HepG2 (cell line): ENCODE results near the gene ME3. TPM values are rescaled to one million over a fixed set of nuclear protein-coding genes. Genes with fewer than 3 reads are reported as not detected.

ENCODE experiments used
- BCL6 ChIP-seq: IDR thresholded peaks from 2 replicates; pipeline ENCODE4 v1.6.1; 2016; ENCODE audit warnings: missing genetic modification reagents, missing compliant biosample characterization
- ETV5 ChIP-seq: IDR thresholded peaks from 2 replicates; pipeline ENCODE4 v1.6.1; 2018; ENCODE audit warnings: missing biosample characterization, missing genetic modification reagents, inconsistent platforms, borderline replicate concordance
- MED1 ChIP-seq: sonication (generic); formaldehyde crosslinking; IDR thresholded peaks from 2 replicates; pipeline ENCODE4 v1.4.0; 2020; ENCODE audit warnings: missing genetic modification reagents
- PCBP1 ChIP-seq: fragments of 200-400 bp; formaldehyde crosslinking; IDR thresholded peaks from 2 replicates; pipeline ENCODE4 v1.6.1; 2017; ENCODE audit warnings: mild to moderate bottlenecking, low read depth, low read length, borderline replicate concordance
- RAD21 ChIP-seq: fragments of 450-650 bp; formaldehyde crosslinking; IDR thresholded peaks from 2 replicates; pipeline ENCODE4 v1.5.0; 2020; ENCODE audit warnings: mild to moderate bottlenecking
- SOX13 ChIP-seq, 3 experiments: fragments of 450-650 bp in 1 of 3; sonication (generic) in 1 of 3; formaldehyde crosslinking in 1 of 3; IDR thresholded peaks in 2 of 3; conservative IDR thresholded peaks in 1 of 3; 2 replicates each; pipeline versions ENCODE4 v1.5.0 to v1.6.1; 2016 to 2020; ENCODE audit warnings: antibody characterized with exemption in 1 of 3, mild to moderate bottlenecking in 1 of 3, missing compliant biosample characterization in 1 of 3, missing genetic modification reagents in 1 of 3, moderate library complexity in 1 of 3
- ZFX ChIP-seq: sonication (generic); formaldehyde crosslinking; IDR thresholded peaks from 2 replicates; pipeline ENCODE4 v1.4.0; 2020; ENCODE audit warnings: mild to moderate bottlenecking, low read depth, missing genetic modification reagents, moderate library complexity
- ZFY ChIP-seq: sonication (generic); formaldehyde crosslinking; IDR thresholded peaks from 2 replicates; pipeline ENCODE4 v1.4.0; 2020; ENCODE audit warnings: missing genetic modification reagents
- ZNF292 ChIP-seq: sonication (generic); formaldehyde crosslinking; IDR thresholded peaks from 2 replicates; pipeline ENCODE4 v1.8.1; 2022; ENCODE audit warnings: mild to moderate bottlenecking, low read depth, missing genetic modification reagents, borderline replicate concordance
- ZNF343 ChIP-seq: sonication (generic); formaldehyde crosslinking; IDR thresholded peaks from 2 replicates; pipeline ENCODE4 v1.4.0; 2020; ENCODE audit warnings: mild to moderate bottlenecking, missing genetic modification reagents
- ZNF501 ChIP-seq: sonication (generic); formaldehyde crosslinking; IDR thresholded peaks from 2 replicates; pipeline ENCODE4 v1.5.1; 2020; ENCODE audit warnings: mild to moderate bottlenecking, moderate library complexity, missing genetic modification reagents
- ZNF530 ChIP-seq: sonication (generic); formaldehyde crosslinking; IDR thresholded peaks from 2 replicates; pipeline ENCODE4 v1.5.0; 2020; ENCODE audit warnings: low read depth, mild to moderate bottlenecking, missing genetic modification reagents
- ZNF546 ChIP-seq: sonication (generic); formaldehyde crosslinking; conservative IDR thresholded peaks from 2 replicates; pipeline ENCODE4 v1.8.1; 2023; ENCODE audit warnings: mild to moderate bottlenecking, missing genetic modification reagents
- ZNF589 ChIP-seq: sonication (generic); formaldehyde crosslinking; conservative IDR thresholded peaks from 2 replicates; pipeline ENCODE4 v1.8.0; 2022; ENCODE audit warnings: mild to moderate bottlenecking, moderate library complexity, missing genetic modification reagents
- polyA plus RNA-seq, 8 experiments: library from polyadenylated mRNA; depleted of rRNA in 3 of 8; stranded (reverse) in 7 of 8; unstranded in 1 of 8; fragments of >200 nt; fragmentation: Illumina TruSeq in 4 of 8; extraction: Trizol in 4 of 8; gene quantifications; 2 replicates each; pipeline versions ENCODE4 v1.2.1 to v1.2.3, GENCODE V29; 2011 to 2016; ENCODE audit warnings: low read depth in 4 of 8, missing spikeins in 1 of 8, mixed read lengths in 1 of 8; ENCODE audit not compliant: insufficient read depth in 1 of 8
- total RNA-seq, 5 experiments: library from RNA; depleted of rRNA; stranded (reverse); fragments of >200 nt; fragmentation: Illumina TruSeq; extraction: Trizol; gene quantifications; 2 replicates each; pipeline ENCODE4 v1.2.3, GENCODE V29; 2016; ENCODE audit warnings: low read depth in 1 of 5
- TF ChIP-seq, protein P1 (sequence below): sonication (generic); formaldehyde crosslinking; conservative IDR thresholded peaks from 2 replicates; pipeline ENCODE4 v1.4.0; 2020; ENCODE audit warnings: mild to moderate bottlenecking, missing genetic modification reagents, moderate library complexity
- TF ChIP-seq, protein P2 (sequence below), 2 experiments: sonication (generic) in 1 of 2; formaldehyde crosslinking in 1 of 2; IDR thresholded peaks; 2 replicates each; pipeline versions ENCODE4 v1.6.1 to v1.9.0; 2014 to 2022; ENCODE audit warnings: antibody characterized with exemption in 1 of 2, borderline replicate concordance in 1 of 2, inconsistent platforms in 1 of 2, low read depth in 1 of 2, missing genetic modification reagents in 1 of 2

The ME3 gene
- total and polyA plus RNA-seq, 2 of the 13 experiments (the other 11 are each of a cell fraction or from before 2014, with no cell fraction given), result not detected

DNA sequence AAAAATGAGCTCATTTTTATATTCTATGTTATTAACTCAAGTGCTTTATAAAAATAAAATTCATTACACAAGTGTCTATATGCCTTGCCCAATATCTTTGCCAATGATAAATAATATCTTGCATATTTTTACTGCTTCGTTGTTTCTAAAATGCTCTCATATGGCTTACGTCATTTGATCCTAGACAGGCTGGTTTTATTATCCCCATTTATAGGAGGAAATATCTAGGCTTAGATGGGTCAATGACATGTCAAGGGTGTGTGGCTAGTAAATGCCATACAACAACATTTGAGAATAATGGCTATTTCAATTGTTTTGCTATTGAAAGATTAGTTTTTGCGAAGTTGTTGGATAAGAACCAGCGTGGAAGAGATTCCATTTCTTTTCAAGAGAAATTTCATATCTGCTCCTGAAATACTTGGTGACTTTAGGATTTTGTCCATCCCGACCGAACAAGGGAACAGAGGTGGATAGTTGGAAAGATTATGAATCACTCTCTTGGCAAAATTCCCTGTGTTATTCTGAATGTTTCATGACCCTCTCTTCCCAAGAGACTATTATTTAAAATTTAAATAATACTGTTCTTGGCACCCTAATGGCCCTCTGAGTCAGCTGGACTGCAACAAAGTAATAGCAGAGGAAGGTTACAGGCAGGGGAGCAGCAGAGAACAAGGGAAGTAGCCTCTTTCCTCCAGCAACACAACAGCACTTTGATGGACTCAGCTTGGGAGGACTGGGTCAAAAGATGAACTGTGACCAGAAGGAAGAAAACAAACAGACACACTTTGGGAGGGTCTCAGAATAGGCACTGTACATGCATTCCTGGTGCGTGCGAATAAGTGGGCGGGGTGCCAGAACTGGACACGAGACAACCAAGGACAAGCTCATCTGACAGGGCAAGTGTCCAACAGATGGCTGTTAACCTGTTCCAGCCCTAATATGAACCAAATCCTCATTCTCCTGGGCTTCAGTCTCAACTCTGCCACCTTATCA, 94.5 kb downstream of the ME3 start (continued):
- TF ChIP-seq SOX13 (IDR thresholded peaks at IDR 0.05) (no peak), SOX13 (CRISPR knock-in tag; conservative IDR thresholded peaks at IDR 0.05 in 1 of 2, IDR thresholded peaks at IDR 0.05 in 1 of 2) (0 out of 4 replicates have a peak, but pooled peaks of 1 of the 2 experiments have one; percentile 20), ZNF501 (CRISPR knock-in tag) (no peak), ZNF589 (CRISPR knock-in tag) (no peak), ZNF343 (CRISPR knock-in tag) (no peak), BCL6 (CRISPR knock-in tag) (0 out of 2 replicates have a peak, but pooled peaks have one; percentile 30), ZFY (CRISPR knock-in tag) (no peak), ETV5 (no peak), PCBP1 (no peak), RAD21 (CRISPR knock-in tag) (no peak), MED1 (CRISPR knock-in tag) (no peak; the same call in 1 of the 2 replicates), ZNF530 (no peak), ZNF546 (CRISPR knock-in tag) (no peak), ZFX (CRISPR knock-in tag) (no peak), ZNF292 (CRISPR knock-in tag) (no peak)
- TF ChIP-seq, protein P1, sequence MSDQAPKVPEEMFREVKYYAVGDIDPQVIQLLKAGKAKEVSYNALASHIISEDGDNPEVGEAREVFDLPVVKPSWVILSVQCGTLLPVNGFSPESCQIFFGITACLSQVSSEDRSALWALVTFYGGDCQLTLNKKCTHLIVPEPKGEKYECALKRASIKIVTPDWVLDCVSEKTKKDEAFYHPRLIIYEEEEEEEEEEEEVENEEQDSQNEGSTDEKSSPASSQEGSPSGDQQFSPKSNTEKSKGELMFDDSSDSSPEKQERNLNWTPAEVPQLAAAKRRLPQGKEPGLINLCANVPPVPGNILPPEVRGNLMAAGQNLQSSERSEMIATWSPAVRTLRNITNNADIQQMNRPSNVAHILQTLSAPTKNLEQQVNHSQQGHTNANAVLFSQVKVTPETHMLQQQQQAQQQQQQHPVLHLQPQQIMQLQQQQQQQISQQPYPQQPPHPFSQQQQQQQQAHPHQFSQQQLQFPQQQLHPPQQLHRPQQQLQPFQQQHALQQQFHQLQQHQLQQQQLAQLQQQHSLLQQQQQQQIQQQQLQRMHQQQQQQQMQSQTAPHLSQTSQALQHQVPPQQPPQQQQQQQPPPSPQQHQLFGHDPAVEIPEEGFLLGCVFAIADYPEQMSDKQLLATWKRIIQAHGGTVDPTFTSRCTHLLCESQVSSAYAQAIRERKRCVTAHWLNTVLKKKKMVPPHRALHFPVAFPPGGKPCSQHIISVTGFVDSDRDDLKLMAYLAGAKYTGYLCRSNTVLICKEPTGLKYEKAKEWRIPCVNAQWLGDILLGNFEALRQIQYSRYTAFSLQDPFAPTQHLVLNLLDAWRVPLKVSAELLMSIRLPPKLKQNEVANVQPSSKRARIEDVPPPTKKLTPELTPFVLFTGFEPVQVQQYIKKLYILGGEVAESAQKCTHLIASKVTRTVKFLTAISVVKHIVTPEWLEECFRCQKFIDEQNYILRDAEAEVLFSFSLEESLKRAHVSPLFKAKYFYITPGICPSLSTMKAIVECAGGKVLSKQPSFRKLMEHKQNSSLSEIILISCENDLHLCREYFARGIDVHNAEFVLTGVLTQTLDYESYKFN (CRISPR knock-in tag), result 0 out of 2 replicates have a peak, but pooled peaks have one; percentile 19
- TF ChIP-seq, protein P2, sequence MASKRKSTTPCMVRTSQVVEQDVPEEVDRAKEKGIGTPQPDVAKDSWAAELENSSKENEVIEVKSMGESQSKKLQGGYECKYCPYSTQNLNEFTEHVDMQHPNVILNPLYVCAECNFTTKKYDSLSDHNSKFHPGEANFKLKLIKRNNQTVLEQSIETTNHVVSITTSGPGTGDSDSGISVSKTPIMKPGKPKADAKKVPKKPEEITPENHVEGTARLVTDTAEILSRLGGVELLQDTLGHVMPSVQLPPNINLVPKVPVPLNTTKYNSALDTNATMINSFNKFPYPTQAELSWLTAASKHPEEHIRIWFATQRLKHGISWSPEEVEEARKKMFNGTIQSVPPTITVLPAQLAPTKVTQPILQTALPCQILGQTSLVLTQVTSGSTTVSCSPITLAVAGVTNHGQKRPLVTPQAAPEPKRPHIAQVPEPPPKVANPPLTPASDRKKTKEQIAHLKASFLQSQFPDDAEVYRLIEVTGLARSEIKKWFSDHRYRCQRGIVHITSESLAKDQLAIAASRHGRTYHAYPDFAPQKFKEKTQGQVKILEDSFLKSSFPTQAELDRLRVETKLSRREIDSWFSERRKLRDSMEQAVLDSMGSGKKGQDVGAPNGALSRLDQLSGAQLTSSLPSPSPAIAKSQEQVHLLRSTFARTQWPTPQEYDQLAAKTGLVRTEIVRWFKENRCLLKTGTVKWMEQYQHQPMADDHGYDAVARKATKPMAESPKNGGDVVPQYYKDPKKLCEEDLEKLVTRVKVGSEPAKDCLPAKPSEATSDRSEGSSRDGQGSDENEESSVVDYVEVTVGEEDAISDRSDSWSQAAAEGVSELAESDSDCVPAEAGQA (IDR thresholded peaks at IDR 0.05; ENCODE audit: low read depth), result no peak
- TF ChIP-seq, protein P2 (CRISPR knock-in tag; IDR thresholded peaks at IDR 0.05; ENCODE audit: borderline replicate concordance), result no peak
